GM18873 (cell line): ENCODE data around the gene CCDC85A.

ENCODE experiments used
- ATAC-seq: cut with Tn5 transposase; IDR thresholded peaks from one replicate; pipeline ENCODE4 v1.9.1; 2021; ENCODE audit warnings: mild to moderate bottlenecking, moderate library complexity, moderate number of reproducible peaks; ENCODE audit not compliant: unreplicated experiment, low FRiP score

CCDC85A gene

GRCh38 chr2:56192664-56193305, 9.0 kb downstream of the CCDC85A start:
- ATAC-seq, result no peak

- ATAC-seq, result no peak
These were observed 11.8 kb downstream of the CCDC85A start for GRCh38 chr2:56195563-56195962.

- no peak for ATAC-seq
These were observed 14.0 kb downstream of the CCDC85A start for GRCh38 chr2:56197816-56198215.

GRCh38 chr2:56198936-56199335, 15.1 kb downstream of the CCDC85A start:
- ATAC-seq, result no peak

- ATAC-seq, result no peak
These were observed 15.7 kb downstream of the CCDC85A start for GRCh38 chr2:56199492-56199891.

GRCh38 chr2:56202381-56203121, 18.8 kb downstream of the CCDC85A start:
- ATAC-seq, result no peak

- no peak for ATAC-seq
These were observed 20.8 kb downstream of the CCDC85A start for GRCh38 chr2:56204556-56204955.

- no peak for ATAC-seq
These were observed 22.5 kb downstream of the CCDC85A start for GRCh38 chr2:56206250-56206649.

- ATAC-seq, result no peak
These were observed 24.0 kb downstream of the CCDC85A start for GRCh38 chr2:56207760-56208159.

GRCh38 chr2:56208380-56208779, 24.6 kb downstream of the CCDC85A start:
- no peak for ATAC-seq

- no peak for ATAC-seq
These were observed 25.9 kb downstream of the CCDC85A start for GRCh38 chr2:56209701-56210100.

- ATAC-seq, result no peak
These were observed 26.5 kb downstream of the CCDC85A start for GRCh38 chr2:56210291-56210690.

GRCh38 chr2:56211048-56211447, 27.3 kb downstream of the CCDC85A start:
- no peak for ATAC-seq

- no peak for ATAC-seq
These were observed 32.1 kb downstream of the CCDC85A start for GRCh38 chr2:56215911-56216310.

GRCh38 chr2:56217106-56217505, 33.3 kb downstream of the CCDC85A start:
- ATAC-seq, result no peak

GRCh38 chr2:56222481-56222880, 38.7 kb downstream of the CCDC85A start:
- no peak for ATAC-seq

GRCh38 chr2:56224316-56224715, 40.5 kb downstream of the CCDC85A start:
- ATAC-seq, result no peak

GRCh38 chr2:56227811-56228210, 44.0 kb downstream of the CCDC85A start:
- no peak for ATAC-seq

GRCh38 chr2:56229397-56230060, 45.7 kb downstream of the CCDC85A start:
- no peak for ATAC-seq

GRCh38 chr2:56230156-56230555, 46.4 kb downstream of the CCDC85A start:
- no peak for ATAC-seq

- no peak for ATAC-seq
These were observed 47.6 kb downstream of the CCDC85A start for GRCh38 chr2:56231361-56231760.

GRCh38 chr2:56232912-56233311, 49.1 kb downstream of the CCDC85A start:
- ATAC-seq, result no peak
